EL (cell line): Measurements from ENCODE around the gene H1-8.

Experiments
- DNase-seq: peaks from one replicate; pipeline ENCODE4 v3.0.0-alpha.2; 2016

H1-8 gene

DNA sequence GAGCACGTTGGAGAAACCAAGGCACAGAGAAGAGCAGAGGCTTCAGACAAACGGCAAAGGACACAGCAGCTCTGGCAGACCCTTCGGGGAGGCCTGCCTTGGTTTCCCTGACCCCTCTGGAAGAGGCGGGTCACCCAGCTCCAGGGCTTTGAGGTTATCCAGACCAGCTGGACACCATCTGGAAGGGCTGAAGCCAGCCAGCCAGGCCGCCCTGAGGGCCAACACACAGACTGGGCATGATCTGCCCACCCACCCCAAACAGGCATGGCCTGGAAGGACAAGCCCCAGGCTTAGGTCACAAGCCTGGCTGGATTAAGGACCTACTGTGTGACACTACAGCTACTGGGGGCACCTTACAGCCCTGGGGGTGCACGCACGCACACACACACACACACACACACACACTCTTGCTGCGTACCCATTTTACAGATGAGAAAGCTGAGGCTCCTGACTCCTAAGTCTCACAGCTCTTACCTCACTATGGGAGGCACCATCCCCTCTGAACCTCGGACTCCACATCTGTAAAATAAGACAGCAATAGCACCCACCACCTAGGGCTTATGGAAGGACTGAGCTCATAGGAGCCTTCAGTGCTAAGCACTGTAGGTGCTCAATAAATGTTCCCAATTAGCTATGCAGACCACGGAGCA, 52.7 kb downstream of the H1-8 start:
- no peak for DNase-seq

DNA sequence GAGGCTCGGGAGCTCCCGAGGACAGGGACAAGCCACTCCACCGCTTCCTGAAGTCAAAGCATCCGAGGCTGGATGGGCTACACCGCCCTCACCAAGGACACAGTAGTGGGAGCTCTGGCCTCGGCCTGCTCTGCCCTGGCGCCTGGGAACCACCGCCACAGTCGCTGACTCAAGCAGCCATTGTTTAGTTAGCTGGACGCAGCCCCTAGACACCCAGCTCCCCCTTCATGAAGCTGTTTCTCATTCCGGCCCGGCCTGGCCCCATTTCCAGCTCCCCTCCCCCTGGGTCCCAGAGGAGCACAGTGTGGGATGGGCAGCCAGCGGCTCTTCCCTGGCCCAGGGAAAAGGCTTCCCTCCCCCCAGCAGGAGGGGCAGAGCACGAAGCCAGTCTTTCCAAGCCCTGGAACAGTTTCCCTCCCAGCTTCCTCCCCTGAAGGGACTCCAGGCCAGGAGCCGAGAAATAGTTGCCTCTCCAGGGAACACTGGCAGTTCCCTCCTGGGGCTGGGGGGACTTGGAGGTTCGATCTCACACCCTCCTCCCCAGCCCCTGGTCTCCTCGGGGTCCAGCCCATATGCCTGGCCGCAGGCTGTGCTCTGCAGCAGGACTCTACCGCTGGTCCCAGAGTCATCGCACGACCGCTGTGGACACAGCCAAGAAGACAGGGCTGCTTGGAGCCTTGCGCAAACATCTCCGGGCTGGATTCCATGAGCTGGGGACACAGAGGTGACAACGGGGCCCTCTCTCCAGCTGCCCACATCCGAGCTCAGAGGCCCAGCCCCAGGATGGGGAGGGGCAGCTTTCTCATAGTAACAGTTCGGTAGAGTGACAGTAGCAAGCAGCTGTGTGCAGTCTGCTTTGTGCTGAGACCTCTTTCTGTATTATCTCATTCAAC, 53.5 kb downstream of the H1-8 start:
- DNase-seq = peak; percentile 89

DNA sequence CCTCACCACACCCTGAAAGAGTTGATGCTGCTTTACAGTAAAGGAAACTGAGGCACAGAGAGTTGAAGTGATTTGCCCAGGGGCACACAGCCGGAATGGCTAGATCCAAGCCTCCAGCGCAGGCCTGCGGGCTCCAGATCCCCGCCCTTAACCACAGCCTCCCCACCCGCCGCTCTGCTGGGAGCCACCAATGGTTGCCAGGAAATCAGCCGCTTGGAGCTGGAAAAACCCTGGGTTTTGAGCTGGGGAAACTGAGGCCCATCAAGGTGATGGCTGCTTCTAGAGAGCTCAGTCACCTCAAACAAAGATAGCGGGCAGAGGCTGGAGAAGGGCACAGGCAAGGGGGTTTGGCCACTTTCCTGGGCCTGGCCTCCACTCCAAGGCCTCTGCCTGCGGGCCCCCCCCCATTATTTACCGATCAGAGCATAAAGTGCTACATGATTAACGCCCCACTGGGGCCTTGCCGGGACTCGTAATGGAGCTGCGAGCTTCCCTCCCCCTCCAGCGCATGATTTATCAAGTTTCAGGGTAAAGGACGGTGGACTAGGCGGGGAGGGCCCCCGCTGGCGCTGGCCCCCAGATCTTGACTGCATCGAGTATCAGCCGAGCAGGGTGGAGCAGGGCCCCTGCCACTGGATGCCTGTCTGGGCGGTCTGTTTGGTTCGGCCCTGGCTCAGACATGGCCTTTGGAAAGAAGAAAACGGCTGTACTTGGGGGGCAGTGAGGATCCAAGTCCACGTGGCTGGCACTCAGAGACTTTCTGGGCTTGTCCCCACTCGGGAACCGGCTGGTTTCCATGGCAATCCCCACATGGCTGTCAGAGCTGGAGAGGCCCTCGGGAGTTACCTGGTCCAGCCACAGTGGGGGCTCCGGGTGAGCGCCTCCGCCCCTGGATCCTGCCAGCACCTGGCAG, 54.4 kb downstream of the H1-8 start:
- peak; percentile 49 for DNase-seq

DNA sequence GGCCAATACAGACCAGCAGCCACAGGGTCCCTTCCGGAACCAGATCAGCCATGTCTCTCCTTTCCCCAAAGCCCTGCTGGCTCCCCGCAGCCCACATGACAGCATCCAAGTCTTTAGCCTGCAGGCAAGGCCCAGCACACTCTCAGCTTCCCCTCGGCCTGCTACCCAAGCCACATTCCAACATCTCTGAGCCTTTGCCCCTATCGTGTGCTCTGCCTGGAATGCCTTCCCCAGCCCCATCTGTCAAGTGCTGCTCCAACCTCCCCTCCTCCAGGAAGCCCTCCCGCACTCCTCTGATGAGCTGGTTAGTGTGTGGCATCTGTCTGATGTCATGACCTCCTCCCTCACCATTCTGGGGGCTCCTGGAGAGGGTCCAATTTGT, 55.0 kb downstream of the H1-8 start:
- peak; percentile 74 for DNase-seq

DNA sequence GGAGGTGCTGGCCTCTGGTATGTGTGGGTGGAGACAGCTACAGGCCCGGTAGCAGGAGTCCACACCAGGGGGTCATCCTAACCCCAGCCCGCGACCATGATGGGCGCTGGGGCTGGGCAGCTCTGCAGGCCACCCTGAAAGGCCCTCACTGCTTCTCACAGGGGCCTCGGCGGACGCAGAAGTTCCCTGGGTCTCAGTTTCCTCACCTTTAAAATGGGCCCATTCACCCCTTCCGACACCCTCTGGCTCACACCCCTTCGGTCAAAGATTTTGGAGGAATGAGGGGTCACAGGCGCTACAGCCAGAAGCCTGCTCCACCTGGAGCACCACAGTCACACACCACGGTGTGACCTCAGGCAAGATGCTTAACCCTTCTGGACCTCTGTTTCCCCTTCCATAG, 55.5 kb downstream of the H1-8 start:
- DNase-seq = no peak

DNA sequence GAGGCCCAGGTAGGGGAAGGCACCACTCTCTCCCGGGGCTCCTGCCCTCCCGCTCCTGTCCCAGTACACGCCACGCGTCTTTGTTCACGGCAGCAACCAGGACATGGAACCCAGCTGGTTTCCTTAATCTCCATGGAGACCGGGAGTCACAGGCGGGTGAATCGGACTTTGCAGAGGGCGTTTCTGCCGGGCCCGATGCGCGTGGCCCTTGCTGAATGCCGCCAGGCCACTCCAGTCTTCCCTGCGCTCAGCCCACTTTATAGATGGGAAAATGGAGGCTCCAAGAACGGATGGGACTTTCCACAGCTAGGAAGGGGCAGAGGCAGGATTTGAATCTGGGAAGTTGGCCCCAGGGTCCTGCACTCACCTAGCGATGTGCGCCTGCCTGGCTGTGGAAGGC, 56.1 kb downstream of the H1-8 start:
- DNase-seq = no peak

DNA sequence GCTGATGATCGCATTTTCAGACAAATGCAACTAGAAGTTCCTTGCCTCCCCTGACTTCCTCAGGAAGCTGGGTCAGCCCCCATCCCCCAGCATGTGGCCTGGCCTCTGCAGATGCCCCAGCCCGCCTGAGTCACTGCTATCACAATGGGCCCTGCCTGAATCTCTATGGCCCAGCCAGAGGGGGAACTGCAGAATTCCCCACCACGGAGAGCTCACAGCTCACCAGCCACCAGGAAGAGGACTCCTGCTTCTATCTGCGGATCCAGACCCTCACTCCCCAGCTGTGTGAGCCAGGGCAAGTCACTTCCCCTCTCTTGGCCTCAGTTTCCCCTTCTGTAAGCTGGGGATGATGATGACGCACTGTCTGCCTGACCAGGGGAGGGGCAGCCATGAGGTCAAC, 56.6 kb downstream of the H1-8 start:
- DNase-seq = peak; percentile 84

DNA sequence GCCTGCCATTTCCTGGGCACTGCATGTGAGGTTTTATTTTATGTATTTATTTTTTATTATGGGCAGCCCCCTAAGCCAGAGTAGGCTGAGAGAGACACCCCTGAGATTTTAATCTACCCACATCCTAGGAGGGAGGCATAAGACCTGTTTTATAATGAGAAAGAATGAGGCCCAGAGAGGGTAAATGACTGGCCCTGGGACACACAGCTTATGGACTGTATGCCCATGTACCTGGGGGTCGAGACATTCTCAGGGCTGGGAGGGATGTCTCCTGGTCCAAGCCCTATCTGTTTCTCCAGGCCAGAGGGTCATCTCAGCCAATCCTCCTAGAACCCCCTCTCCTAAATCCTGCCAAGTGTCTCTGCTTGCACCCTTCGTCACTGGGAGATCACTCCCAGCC, 57.4 kb downstream of the H1-8 start:
- no peak for DNase-seq
